Measurements from ENCODE around the gene CNOT10. TPM values are rescaled to one million over a fixed set of nuclear protein-coding genes. Genes with fewer than 3 reads are reported as not detected.

Gene CNOT10
- total and polyA plus RNA-seq, 2 donors = 28.9 to 41.6 TPM

GRCh38 chr3:32705232-32705631 is 20.2 kb downstream of the CNOT10 start:
- DNase-seq (ENCODE audit: low read depth in 6 of 9, low spot score in 9 of 9) = no peak
- 97% methylated on average over 2 of the region's 2 CpGs for WGBS
- Histone ChIP-seq H3K4me3 (ENCODE audit: low read length in 2 of 2) (no peak overlapping the region), H3K36me3 (ENCODE audit: control insufficient read depth in 2 of 2, insufficient read depth in 2 of 2, low read length in 1 of 2) (peaks cover 14 to 17% of the 10 kb centered on the region in 2 donors), H3K27ac (ENCODE audit: low read depth in 1 of 2, low read length in 1 of 2) (no peak overlapping the region), H3K9me3 (ENCODE audit: control insufficient read depth in 2 of 2, insufficient read depth in 1 of 2, low read length in 1 of 2) (no peaks in the 10 kb centered on the region), H3K27me3 (ENCODE audit: control insufficient read depth in 2 of 2, insufficient read depth in 1 of 2, low read length in 1 of 2) (no peaks in the 10 kb centered on the region), H3K4me1 (ENCODE audit: control insufficient read depth in 2 of 2, insufficient read depth in 2 of 2, low read length in 2 of 2) (no peaks in the 10 kb centered on the region)

GRCh38 chr3:32706348-32707025 is 21.5 kb downstream of the CNOT10 start:
- no peaks in the 10 kb centered on the region for H3K9me3 ChIP-seq (ENCODE audit: control insufficient read depth in 2 of 2, insufficient read depth in 1 of 2, low read length in 1 of 2)
- WGBS = 55% methylated on average over 6 of the region's 6 CpGs
- H3K4me1 ChIP-seq (ENCODE audit: control insufficient read depth in 2 of 2, insufficient read depth in 2 of 2, low read length in 2 of 2) = no peaks in the 10 kb centered on the region
- no peak overlapping the region for H3K27ac ChIP-seq (ENCODE audit: low read depth in 1 of 2, low read length in 1 of 2)
- no peaks in the 10 kb centered on the region for H3K27me3 ChIP-seq (ENCODE audit: control insufficient read depth in 2 of 2, insufficient read depth in 1 of 2, low read length in 1 of 2)
- H3K36me3 ChIP-seq (ENCODE audit: control insufficient read depth in 2 of 2, insufficient read depth in 2 of 2, low read length in 1 of 2) = peaks cover 21 to 25% of the 10 kb centered on the region in 2 donors
- no peak for DNase-seq (ENCODE audit: low read depth in 6 of 9, low spot score in 9 of 9)
- H3K4me3 ChIP-seq (ENCODE audit: low read length in 2 of 2) = no peak overlapping the region

- no peak overlapping the region for H3K27ac ChIP-seq (ENCODE audit: low read depth in 1 of 2, low read length in 1 of 2)
- H3K4me1 ChIP-seq (ENCODE audit: control insufficient read depth in 2 of 2, insufficient read depth in 2 of 2, low read length in 2 of 2) = no peaks in the 10 kb centered on the region
- no peak overlapping the region for H3K4me3 ChIP-seq (ENCODE audit: low read length in 2 of 2)
- no peak for DNase-seq (ENCODE audit: low read depth in 6 of 9, low spot score in 9 of 9)
- peaks cover 24 to 29% of the 10 kb centered on the region in 2 donors for H3K36me3 ChIP-seq (ENCODE audit: control insufficient read depth in 2 of 2, insufficient read depth in 2 of 2, low read length in 1 of 2)
- H3K27me3 ChIP-seq (ENCODE audit: control insufficient read depth in 2 of 2, insufficient read depth in 1 of 2, low read length in 1 of 2) = no peaks in the 10 kb centered on the region
- no peaks in the 10 kb centered on the region for H3K9me3 ChIP-seq (ENCODE audit: control insufficient read depth in 2 of 2, insufficient read depth in 1 of 2, low read length in 1 of 2)
Measured at GRCh38 chr3:32707026-32707370, 22.0 kb downstream of the CNOT10 start.

- DNase-seq (ENCODE audit: low read depth in 6 of 9, low spot score in 9 of 9) = no peak
Measured at GRCh38 chr3:32708672-32709283, 23.8 kb downstream of the CNOT10 start.

GRCh38 chr3:32709346-32709745 is 24.4 kb downstream of the CNOT10 start:
- H3K27ac ChIP-seq (ENCODE audit: low read depth in 1 of 2, low read length in 1 of 2) = no peak overlapping the region
- DNase-seq (ENCODE audit: low read depth in 6 of 9, low spot score in 9 of 9) = no peak
- H3K36me3 ChIP-seq (ENCODE audit: control insufficient read depth in 2 of 2, insufficient read depth in 2 of 2, low read length in 1 of 2) = peaks cover 27 to 39% of the 10 kb centered on the region in 2 donors
- H3K9me3 ChIP-seq (ENCODE audit: control insufficient read depth in 2 of 2, insufficient read depth in 1 of 2, low read length in 1 of 2) = no peaks in the 10 kb centered on the region
- no peak overlapping the region for H3K4me3 ChIP-seq (ENCODE audit: low read length in 2 of 2)
- H3K27me3 ChIP-seq (ENCODE audit: control insufficient read depth in 2 of 2, insufficient read depth in 1 of 2, low read length in 1 of 2) = no peaks in the 10 kb centered on the region
- 90% methylated on average over 3 of the region's 3 CpGs for WGBS
- no peaks in the 10 kb centered on the region for H3K4me1 ChIP-seq (ENCODE audit: control insufficient read depth in 2 of 2, insufficient read depth in 2 of 2, low read length in 2 of 2)

More at GRCh38 chr3:32708672-32709283, 23.8 kb downstream of the CNOT10 start:
- H3K27ac ChIP-seq (ENCODE audit: low read depth in 1 of 2, low read length in 1 of 2) = no peak overlapping the region
- WGBS = 98% methylated on average over 3 of the region's 3 CpGs
- H3K27me3 ChIP-seq (ENCODE audit: control insufficient read depth in 2 of 2, insufficient read depth in 1 of 2, low read length in 1 of 2) = no peaks in the 10 kb centered on the region
- H3K4me3 ChIP-seq (ENCODE audit: low read length in 2 of 2) = no peak overlapping the region
- peaks cover 27 to 39% of the 10 kb centered on the region in 2 donors for H3K36me3 ChIP-seq (ENCODE audit: control insufficient read depth in 2 of 2, insufficient read depth in 2 of 2, low read length in 1 of 2)
- no peaks in the 10 kb centered on the region for H3K9me3 ChIP-seq (ENCODE audit: control insufficient read depth in 2 of 2, insufficient read depth in 1 of 2, low read length in 1 of 2)
- no peaks in the 10 kb centered on the region for H3K4me1 ChIP-seq (ENCODE audit: control insufficient read depth in 2 of 2, insufficient read depth in 2 of 2, low read length in 2 of 2)

- 97% methylated on average over 1 of the region's 1 CpG for WGBS
- H3K27ac ChIP-seq (ENCODE audit: low read depth in 1 of 2, low read length in 1 of 2) = no peak overlapping the region
- no peaks in the 10 kb centered on the region for H3K9me3 ChIP-seq (ENCODE audit: control insufficient read depth in 2 of 2, insufficient read depth in 1 of 2, low read length in 1 of 2)
- H3K4me3 ChIP-seq (ENCODE audit: low read length in 2 of 2) = no peak overlapping the region
- H3K36me3 ChIP-seq (ENCODE audit: control insufficient read depth in 2 of 2, insufficient read depth in 2 of 2, low read length in 1 of 2) = peaks cover 30 to 57% of the 10 kb centered on the region in 2 donors
- H3K4me1 ChIP-seq (ENCODE audit: control insufficient read depth in 2 of 2, insufficient read depth in 2 of 2, low read length in 2 of 2) = no peaks in the 10 kb centered on the region
- H3K27me3 ChIP-seq (ENCODE audit: control insufficient read depth in 2 of 2, insufficient read depth in 1 of 2, low read length in 1 of 2) = no peaks in the 10 kb centered on the region
- no peak for DNase-seq (ENCODE audit: low read depth in 6 of 9, low spot score in 9 of 9)
Measured at GRCh38 chr3:32712506-32713055, 27.6 kb downstream of the CNOT10 start.

- DNase-seq (ENCODE audit: low read depth in 6 of 9, low spot score in 9 of 9) = no peak
- no peaks in the 10 kb centered on the region for H3K9me3 ChIP-seq (ENCODE audit: control insufficient read depth in 2 of 2, insufficient read depth in 1 of 2, low read length in 1 of 2)
- peaks cover 26 to 59% of the 10 kb centered on the region in 2 donors for H3K36me3 ChIP-seq (ENCODE audit: control insufficient read depth in 2 of 2, insufficient read depth in 2 of 2, low read length in 1 of 2)
- H3K4me3 ChIP-seq (ENCODE audit: low read length in 2 of 2) = no peak overlapping the region
- no peak overlapping the region for H3K27ac ChIP-seq (ENCODE audit: low read depth in 1 of 2, low read length in 1 of 2)
- H3K27me3 ChIP-seq (ENCODE audit: control insufficient read depth in 2 of 2, insufficient read depth in 1 of 2, low read length in 1 of 2) = no peaks in the 10 kb centered on the region
- H3K4me1 ChIP-seq (ENCODE audit: control insufficient read depth in 2 of 2, insufficient read depth in 2 of 2, low read length in 2 of 2) = no peaks in the 10 kb centered on the region
Measured at GRCh38 chr3:32713181-32713580, 28.2 kb downstream of the CNOT10 start.

- Histone ChIP-seq H3K4me3 (ENCODE audit: low read length in 2 of 2) (no peak overlapping the region), H3K27me3 (ENCODE audit: control insufficient read depth in 2 of 2, insufficient read depth in 1 of 2, low read length in 1 of 2) (no peaks in the 10 kb centered on the region), H3K27ac (ENCODE audit: low read depth in 1 of 2, low read length in 1 of 2) (no peak overlapping the region), H3K36me3 (ENCODE audit: control insufficient read depth in 2 of 2, insufficient read depth in 2 of 2, low read length in 1 of 2) (peaks cover 18 to 40% of the 10 kb centered on the region in 2 donors), H3K9me3 (ENCODE audit: control insufficient read depth in 2 of 2, insufficient read depth in 1 of 2, low read length in 1 of 2) (no peaks in the 10 kb centered on the region), H3K4me1 (ENCODE audit: control insufficient read depth in 2 of 2, insufficient read depth in 2 of 2, low read length in 2 of 2) (no peaks in the 10 kb centered on the region)
- DNase-seq (ENCODE audit: low read depth in 6 of 9, low spot score in 9 of 9) = no peak
- WGBS = 97% methylated on average over 5 of the region's 5 CpGs
Measured at GRCh38 chr3:32719335-32719734, 34.3 kb downstream of the CNOT10 start.

GRCh38 chr3:32719931-32720330 is 34.9 kb downstream of the CNOT10 start:
- DNase-seq (ENCODE audit: low read depth in 6 of 9, low spot score in 9 of 9) = no peak
- Histone ChIP-seq H3K27me3 (ENCODE audit: control insufficient read depth in 2 of 2, insufficient read depth in 1 of 2, low read length in 1 of 2) (no peaks in the 10 kb centered on the region), H3K9me3 (ENCODE audit: control insufficient read depth in 2 of 2, insufficient read depth in 1 of 2, low read length in 1 of 2) (no peaks in the 10 kb centered on the region), H3K4me3 (ENCODE audit: low read length in 2 of 2) (no peak overlapping the region), H3K4me1 (ENCODE audit: control insufficient read depth in 2 of 2, insufficient read depth in 2 of 2, low read length in 2 of 2) (no peaks in the 10 kb centered on the region), H3K27ac (ENCODE audit: low read depth in 1 of 2, low read length in 1 of 2) (no peak overlapping the region), H3K36me3 (ENCODE audit: control insufficient read depth in 2 of 2, insufficient read depth in 2 of 2, low read length in 1 of 2) (peaks cover 18 to 40% of the 10 kb centered on the region in 2 donors)
- WGBS = 98% methylated on average over 5 of the region's 5 CpGs

Data from thymus (tissue), 11 donors.